GM18517 (cell line): Measurements from ENCODE around the gene SELENBP1.
A peak's percentile ranks its signal among the peaks of the same experiment; 100 is the strongest.
"Not testable (repeated sequence)": the region's sequence is repeated elsewhere in the genome, so short reads cannot be mapped to it uniquely, and the experiment has no call there.

Experiments
- ATAC-seq: cut with Tn5 transposase; IDR thresholded peaks from one replicate; pipeline ENCODE4 v1.9.1; 2021; ENCODE audit warnings: mild to moderate bottlenecking, moderate library complexity; ENCODE audit not compliant: unreplicated experiment

SELENBP1 gene

GRCh38 chr1:151372058-151372934, at the start of gene SELENBP1:
TSS of gene SELENBP1 (minus strand) at chr1:151372705. CDS start at chr1:151372641, 64 bp downstream.
- ATAC-seq = no peak

GRCh38 chr1:151419819-151420218, 47.3 kb upstream of the SELENBP1 start:
- ATAC-seq = no peak

- no peak for ATAC-seq
Observed at GRCh38 chr1:151418081-151418480, 45.6 kb upstream of the SELENBP1 start.

- ATAC-seq = no peak
Observed at GRCh38 chr1:151416231-151416630, 43.7 kb upstream of the SELENBP1 start.

GRCh38 chr1:151411884-151412283, 39.4 kb upstream of the SELENBP1 start:
- ATAC-seq = no peak

- no peak for ATAC-seq
Observed at GRCh38 chr1:151408891-151409290, 36.4 kb upstream of the SELENBP1 start.

GRCh38 chr1:151407304-151407703, 34.8 kb upstream of the SELENBP1 start:
- ATAC-seq = no peak

- ATAC-seq = no peak
Observed at GRCh38 chr1:151406176-151406575, 33.7 kb upstream of the SELENBP1 start.

GRCh38 chr1:151405187-151405951, 32.9 kb upstream of the SELENBP1 start:
- no peak for ATAC-seq

- no peak for ATAC-seq
Observed at GRCh38 chr1:151403612-151404011, 31.1 kb upstream of the SELENBP1 start.

GRCh38 chr1:151402764-151403163, 30.3 kb upstream of the SELENBP1 start:
- no peak for ATAC-seq

- no peak for ATAC-seq
Observed at GRCh38 chr1:151401860-151402259, 29.4 kb upstream of the SELENBP1 start.

- no peak for ATAC-seq
Observed at GRCh38 chr1:151401125-151401788, 28.8 kb upstream of the SELENBP1 start.

GRCh38 chr1:151399324-151400171, 27.0 kb upstream of the SELENBP1 start, which contains the start of gene PSMB4:
TSS of gene PSMB4 (plus strand) at chr1:151399573. CDS start at chr1:151399588, 15 bp downstream.
- peak; percentile 86 for ATAC-seq

GRCh38 chr1:151396265-151396664, 23.8 kb upstream of the SELENBP1 start:
- not testable (repeated sequence) for ATAC-seq

- ATAC-seq = no peak
Observed at GRCh38 chr1:151393583-151393982, 21.1 kb upstream of the SELENBP1 start.

GRCh38 chr1:151391079-151391563, 18.6 kb upstream of the SELENBP1 start:
- ATAC-seq = no peak

- not testable (repeated sequence) for ATAC-seq
Observed at GRCh38 chr1:151390221-151391078, 17.9 kb upstream of the SELENBP1 start.

GRCh38 chr1:151386002-151386401, 13.5 kb upstream of the SELENBP1 start:
- no peak for ATAC-seq
